HEK293 (cell line): Measurements from ENCODE around the gene PGGT1B.

Source experiments
- ZNF510 ChIP-seq: fragments of 450-650 bp; formaldehyde crosslinking; IDR thresholded peaks from 2 replicates; pipeline ENCODE4 v1.5.1; 2018; ENCODE audit warnings: mild to moderate bottlenecking, missing genetic modification characterization, missing biosample characterization; ENCODE audit not compliant: insufficient replicate concordance
- TF ChIP-seq, protein P1 (sequence below): fragments of 450-650 bp; formaldehyde crosslinking; IDR thresholded peaks from 2 replicates; pipeline ENCODE4 v1.5.1; 2016; ENCODE audit warnings: missing biosample characterization, missing genetic modification characterization

DNA sequence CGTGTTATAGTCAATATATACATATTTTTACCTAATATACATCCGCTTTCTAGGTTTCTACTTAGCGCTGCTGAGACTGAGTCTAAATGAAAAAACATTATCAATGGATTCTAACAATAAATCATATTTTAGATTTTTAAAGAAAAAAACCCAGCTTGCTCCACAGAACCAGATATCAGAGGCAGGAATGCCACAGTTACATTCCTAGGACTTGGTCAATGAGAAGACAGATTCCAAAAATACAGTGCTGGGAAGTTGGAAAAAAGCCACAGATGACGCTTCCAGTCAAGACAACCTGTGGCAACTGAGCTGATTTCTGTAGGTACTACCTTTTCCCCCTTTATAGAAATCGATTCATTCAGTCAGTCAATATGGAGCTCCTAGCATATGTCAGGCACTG lies 34.4 kb upstream of the PGGT1B start:
- TF ChIP-seq, protein P1, sequence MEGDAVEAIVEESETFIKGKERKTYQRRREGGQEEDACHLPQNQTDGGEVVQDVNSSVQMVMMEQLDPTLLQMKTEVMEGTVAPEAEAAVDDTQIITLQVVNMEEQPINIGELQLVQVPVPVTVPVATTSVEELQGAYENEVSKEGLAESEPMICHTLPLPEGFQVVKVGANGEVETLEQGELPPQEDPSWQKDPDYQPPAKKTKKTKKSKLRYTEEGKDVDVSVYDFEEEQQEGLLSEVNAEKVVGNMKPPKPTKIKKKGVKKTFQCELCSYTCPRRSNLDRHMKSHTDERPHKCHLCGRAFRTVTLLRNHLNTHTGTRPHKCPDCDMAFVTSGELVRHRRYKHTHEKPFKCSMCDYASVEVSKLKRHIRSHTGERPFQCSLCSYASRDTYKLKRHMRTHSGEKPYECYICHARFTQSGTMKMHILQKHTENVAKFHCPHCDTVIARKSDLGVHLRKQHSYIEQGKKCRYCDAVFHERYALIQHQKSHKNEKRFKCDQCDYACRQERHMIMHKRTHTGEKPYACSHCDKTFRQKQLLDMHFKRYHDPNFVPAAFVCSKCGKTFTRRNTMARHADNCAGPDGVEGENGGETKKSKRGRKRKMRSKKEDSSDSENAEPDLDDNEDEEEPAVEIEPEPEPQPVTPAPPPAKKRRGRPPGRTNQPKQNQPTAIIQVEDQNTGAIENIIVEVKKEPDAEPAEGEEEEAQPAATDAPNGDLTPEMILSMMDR (tag by site-specific recombination), result no peak
- TF ChIP-seq ZNF510 (tag by site-specific recombination), result no peak
